Vagina (tissue), 2 donors: ENCODE data around the gene INTS11. TPM values are rescaled to one million over a fixed set of nuclear protein-coding genes. Genes with fewer than 3 reads are reported as not detected.

ENCODE experiments used
- DNase-seq, 2 donors: peaks; one replicate each; pipeline ENCODE4 v3.0.0-alpha.2; 2017; ENCODE audit errors: extremely low spot score in 2 of 2
- H3K27ac ChIP-seq: fragments of 200-600 bp; sonication (generic); one replicate; pipeline ENCODE4 v1.5.1; 2019
- H3K27me3 ChIP-seq: fragments of 200-600 bp; sonication (generic); one replicate; pipeline ENCODE4 v1.5.1; 2019
- H3K36me3 ChIP-seq, 2 donors: fragments of 200-600 bp; sonication (generic); one replicate each; pipeline ENCODE4 v1.5.1; 2017 to 2019
- H3K4me1 ChIP-seq: fragments of 200-600 bp; sonication (generic); one replicate; pipeline ENCODE4 v1.5.1; 2019
- H3K4me3 ChIP-seq, 2 donors: fragments of 200-600 bp; sonication (generic); 1 replicate in 1 of 2; 2 replicates in 1 of 2; pipeline ENCODE4 v1.5.1; 2016 to 2019
- H3K9me3 ChIP-seq: fragments of 200-600 bp; sonication (generic); one replicate; pipeline ENCODE4 v1.5.1; 2019
- CTCF ChIP-seq, 3 experiments: fragments of 450-650 bp in 2 of 3; fragments of 200-600 bp in 1 of 3; sonication (generic) in 1 of 3; IDR thresholded peaks; one replicate each; pipeline ENCODE4 v1.5.1; 2017 to 2019; ENCODE audit warnings: antibody characterized with exemption in 3 of 3, mild to moderate bottlenecking in 2 of 3, moderate library complexity in 2 of 3
- POLR2A ChIP-seq, 2 donors: fragments of 450-650 bp; IDR thresholded peaks; one replicate each; pipeline ENCODE4 v1.6.1; 2017; ENCODE audit warnings: antibody characterized with exemption in 2 of 2, mild to moderate bottlenecking in 2 of 2, moderate library complexity in 2 of 2
- POLR2AphosphoS5 ChIP-seq, 2 donors: sonication (generic); formaldehyde crosslinking; IDR thresholded peaks; one replicate each; pipeline ENCODE4 v1.9.0; 2017; ENCODE audit warnings: antibody characterized with exemption in 2 of 2, mild to moderate bottlenecking in 2 of 2, low read depth in 1 of 2; ENCODE audit not compliant: insufficient read depth in 1 of 2
- intact Hi-C: fragments of 100-400 bp; cut with DNase I; formaldehyde crosslinking; loops from one replicate; pipeline ENCODE4 v1.15.1; 2023
- total RNA-seq: library from RNA; depleted of rRNA; stranded (reverse); fragments of >200 nt; gene quantifications from one replicate; pipeline ENCODE4 v1.2.3, GENCODE V29; 2016

INTS11 gene
- total RNA-seq, 1 donor from 2014 or later, result 142 TPM

GRCh38 chr1:1365875-1366698 lies 41.6 kb upstream of the INTS11 start:
- Histone ChIP-seq H3K9me3 (no peaks in the 10 kb centered on the region), H3K27me3 (no peaks in the 10 kb centered on the region), H3K27ac (no peak overlapping the region), H3K4me3 (no peak overlapping the region), H3K4me1 (peaks cover 15% of the 10 kb centered on the region), H3K36me3 (no peaks in the 10 kb centered on the region)
- DNase-seq, result no peak
- TF ChIP-seq POLR2AphosphoS5 (IDR thresholded peaks at IDR 0.05; ENCODE audit: insufficient read depth in 1 of 2, low read depth in 1 of 2), result no peak
- TF ChIP-seq POLR2A (IDR thresholded peaks at IDR 0.05), result no peak
- TF ChIP-seq CTCF (IDR thresholded peaks at IDR 0.05), result no peak
- intact Hi-C loops, result no loop called here

GRCh38 chr1:1364266-1364665 lies 39.8 kb upstream of the INTS11 start:
- Histone ChIP-seq H3K9me3 (no peaks in the 10 kb centered on the region), H3K27ac (no peak overlapping the region), H3K4me3 (no peak overlapping the region), H3K36me3 (no peaks in the 10 kb centered on the region), H3K4me1 (peaks cover 33% of the 10 kb centered on the region), H3K27me3 (no peaks in the 10 kb centered on the region)
- no peak for TF ChIP-seq POLR2A (IDR thresholded peaks at IDR 0.05)
- TF ChIP-seq POLR2AphosphoS5 (IDR thresholded peaks at IDR 0.05; ENCODE audit: insufficient read depth in 1 of 2, low read depth in 1 of 2), result no peak
- no peak for TF ChIP-seq CTCF (IDR thresholded peaks at IDR 0.05)
- intact Hi-C loops, result no loop called here
- no peak for DNase-seq

- no peaks in the 10 kb centered on the region for H3K27me3 ChIP-seq
- peaks cover 53% of the 10 kb centered on the region for H3K4me1 ChIP-seq
- intact Hi-C loops, result no loop called here
- no peak overlapping the region for H3K4me3 ChIP-seq
- no peaks in the 10 kb centered on the region for H3K9me3 ChIP-seq
- TF ChIP-seq POLR2AphosphoS5 (IDR thresholded peaks at IDR 0.05; ENCODE audit: insufficient read depth in 1 of 2, low read depth in 1 of 2) (peak in 1 of 2 donors; percentile 34), CTCF (IDR thresholded peaks at IDR 0.05) (no peak), POLR2A (IDR thresholded peaks at IDR 0.05) (no peak)
- no peak for DNase-seq
- no peaks in the 10 kb centered on the region for H3K36me3 ChIP-seq
- H3K27ac ChIP-seq, result peak overlapping the region; percentile 92
Measured at GRCh38 chr1:1361982-1362423, 37.5 kb upstream of the INTS11 start.

- peak overlapping the region; percentile 92 for H3K27ac ChIP-seq
- H3K4me3 ChIP-seq, result no peak overlapping the region
- intact Hi-C loops, result no loop called here
- peaks cover 59% of the 10 kb centered on the region for H3K4me1 ChIP-seq
- H3K9me3 ChIP-seq, result no peaks in the 10 kb centered on the region
- H3K27me3 ChIP-seq, result no peaks in the 10 kb centered on the region
- H3K36me3 ChIP-seq, result no peaks in the 10 kb centered on the region
- no peak for DNase-seq
- no peak for TF ChIP-seq POLR2A (IDR thresholded peaks at IDR 0.05)
- no peak for TF ChIP-seq POLR2AphosphoS5 (IDR thresholded peaks at IDR 0.05; ENCODE audit: insufficient read depth in 1 of 2, low read depth in 1 of 2)
- no peak for TF ChIP-seq CTCF (IDR thresholded peaks at IDR 0.05)
Measured at GRCh38 chr1:1361233-1361981, 36.9 kb upstream of the INTS11 start.
